NCI-H1048 (cell line): Measurements from ENCODE around the gene XPO1.
"Not testable (repeated sequence)": the region's sequence is repeated elsewhere in the genome, so short reads cannot be mapped to it uniquely, and the experiment has no call there.

Experiments used
- DNase-seq: peaks from one replicate; lab custom pipeline; 2025; lab: John Stamatoyannopoulos, UW

XPO1 gene

DNA sequence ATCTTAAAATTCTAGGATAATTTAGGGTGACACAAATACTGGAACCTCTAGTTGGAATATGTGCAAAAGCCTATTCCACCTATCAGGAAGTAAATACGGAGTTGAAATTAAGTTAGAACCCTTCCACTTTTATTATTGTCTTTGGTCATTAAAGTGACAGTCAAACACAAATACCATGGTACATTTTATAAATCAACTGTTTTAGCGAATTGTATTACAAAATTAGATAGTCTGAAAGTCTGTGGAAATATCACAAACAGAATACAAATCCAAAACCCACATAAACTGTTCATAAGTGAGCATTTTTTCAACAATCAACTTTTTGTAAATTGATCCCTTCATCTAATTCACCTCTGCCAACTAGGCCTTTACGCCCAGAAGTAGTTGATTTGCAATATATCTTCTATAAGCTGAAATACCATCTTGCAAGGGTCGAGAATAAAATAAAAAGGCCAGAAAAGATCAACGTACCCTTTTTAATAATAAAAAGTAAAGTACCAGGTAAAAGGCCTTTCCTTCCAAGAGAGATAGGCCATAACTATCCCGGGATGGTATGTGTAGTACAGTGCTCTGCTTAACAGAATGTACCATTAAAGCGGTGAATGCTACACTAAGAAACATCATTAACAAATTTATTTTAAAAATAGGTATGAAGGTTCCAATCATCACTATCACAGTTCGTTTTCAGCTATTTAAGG, 68.6 kb downstream of the XPO1 start:
- DNase-seq: no peak

DNA sequence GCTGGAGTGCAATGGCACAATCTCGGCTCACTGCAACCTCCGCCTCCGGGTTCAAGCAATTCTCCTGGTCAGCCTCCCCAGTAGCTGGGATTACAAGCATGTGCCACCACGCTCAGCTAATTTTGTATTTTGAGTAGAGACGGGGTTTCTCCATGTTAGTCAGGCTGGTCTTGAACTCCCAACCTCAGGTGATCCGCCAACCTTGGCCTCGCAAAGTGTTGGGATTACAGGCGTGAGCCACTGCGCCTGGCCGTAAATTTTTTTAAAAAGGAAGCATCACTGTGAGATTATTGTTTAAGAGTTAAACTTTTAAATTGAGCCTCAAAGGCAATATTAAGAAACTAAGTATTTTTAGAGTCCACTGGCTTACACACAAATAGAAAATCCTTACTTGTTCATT, 69.9 kb downstream of the XPO1 start:
- DNase-seq: not testable (repeated sequence)

DNA sequence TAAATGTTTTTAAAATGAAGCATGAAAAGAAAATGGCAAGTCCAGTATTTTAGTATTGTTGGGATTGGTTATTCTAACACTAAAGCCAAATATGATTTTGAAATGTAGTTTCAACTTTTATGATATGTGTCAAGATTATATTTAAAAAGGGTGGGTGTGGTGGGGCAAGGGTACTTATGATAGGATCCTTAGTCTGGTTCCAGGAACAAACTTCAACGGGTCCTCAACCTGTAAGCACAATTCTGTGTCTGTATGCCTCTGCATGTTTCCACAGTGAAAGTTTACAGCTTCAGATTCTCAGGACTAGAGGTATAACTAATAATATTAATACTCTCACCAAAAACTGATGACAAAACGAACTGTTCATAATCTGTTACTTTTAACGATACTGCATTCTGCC, 73.1 kb downstream of the XPO1 start:
- no peak for DNase-seq

DNA sequence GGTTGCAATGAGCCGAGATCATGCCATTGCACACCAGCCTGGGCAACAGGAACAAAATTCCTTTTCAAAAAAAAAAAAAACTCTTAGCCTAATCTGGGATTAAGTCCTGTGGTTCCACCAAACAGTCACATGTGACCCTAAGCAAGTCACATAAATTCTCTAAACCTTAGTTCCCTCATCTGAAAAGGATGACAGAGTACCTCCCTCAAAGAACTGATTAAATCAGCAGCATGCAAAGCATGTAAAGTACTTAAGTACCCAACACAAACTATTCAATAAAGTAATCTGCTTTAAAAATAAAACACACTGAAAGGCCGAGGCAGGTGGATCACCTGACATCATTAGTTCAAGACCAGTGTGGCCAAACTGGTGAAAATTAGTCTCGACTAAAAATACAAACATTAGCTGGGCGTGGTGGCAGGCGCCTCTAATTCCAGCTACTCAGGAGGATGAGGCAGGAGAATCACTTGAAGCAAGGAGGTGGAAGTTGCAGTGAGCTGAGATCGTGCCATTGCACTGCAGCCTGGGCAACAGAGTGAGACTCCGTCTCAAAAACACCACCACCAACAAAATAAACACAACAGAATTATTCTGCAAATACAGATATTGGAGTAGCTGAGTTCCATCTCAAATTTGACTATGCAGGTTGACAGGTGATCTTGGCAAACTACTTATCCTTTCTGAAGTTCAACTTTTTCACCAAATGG, 74.2 kb downstream of the XPO1 start:
- DNase-seq: no peak

DNA sequence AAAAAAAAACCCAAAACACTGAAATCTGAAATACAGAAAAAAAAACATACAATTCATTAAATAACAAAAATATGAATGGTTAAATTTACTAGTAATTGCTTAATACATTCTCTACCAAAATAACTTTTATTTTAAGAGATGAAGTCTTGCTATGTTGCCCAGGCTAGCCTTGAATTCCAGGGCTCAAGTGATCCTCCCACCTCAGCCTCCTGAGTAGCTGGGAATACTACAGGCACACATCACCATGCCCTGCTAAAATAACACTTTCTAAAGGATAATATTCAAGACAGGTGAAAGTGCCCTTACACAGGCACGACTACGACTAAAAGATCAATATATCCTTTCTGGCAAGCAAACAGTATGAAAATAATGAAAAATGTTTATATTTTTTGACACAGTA, 76.8 kb downstream of the XPO1 start:
- DNase-seq: no peak

- DNase-seq: no peak
Measured at GRCh38 chr2:61460163-61460562, 78.0 kb downstream of the XPO1 start.

- no peak for DNase-seq
Measured at GRCh38 chr2:61456746-61457420, 81.3 kb downstream of the XPO1 start.

DNA sequence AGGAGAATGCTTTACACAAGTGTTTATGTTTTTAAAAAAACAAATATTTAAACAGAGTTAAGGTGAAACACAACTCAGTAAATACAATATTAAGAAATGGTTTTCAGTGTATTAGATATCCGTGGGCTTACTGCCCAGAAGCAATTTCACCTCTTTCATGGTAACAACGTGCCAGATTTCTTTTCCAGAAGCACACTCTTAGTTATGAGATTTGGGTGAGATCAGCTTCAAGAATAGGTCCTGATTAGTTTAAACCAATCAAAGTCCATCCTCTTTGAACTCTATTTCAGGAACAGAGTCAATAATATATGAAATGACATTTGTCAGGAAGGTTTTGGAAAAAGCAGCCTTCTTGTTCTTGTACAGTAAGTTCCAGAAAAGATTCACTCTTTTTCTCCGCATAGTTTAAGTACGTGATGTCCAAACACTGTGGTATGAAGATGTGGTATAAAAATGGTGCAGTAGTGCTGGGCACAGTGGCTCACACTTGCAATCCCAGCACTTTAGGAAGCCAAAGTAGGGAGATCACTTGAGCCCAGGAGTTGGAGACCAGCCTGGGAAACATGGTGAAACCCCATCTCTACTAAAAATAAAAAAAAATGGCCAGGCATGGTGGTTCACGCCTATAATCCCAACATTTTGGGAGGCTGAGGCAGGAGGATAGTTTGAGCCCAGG, 81.9 kb downstream of the XPO1 start:
- DNase-seq: no peak

DNA sequence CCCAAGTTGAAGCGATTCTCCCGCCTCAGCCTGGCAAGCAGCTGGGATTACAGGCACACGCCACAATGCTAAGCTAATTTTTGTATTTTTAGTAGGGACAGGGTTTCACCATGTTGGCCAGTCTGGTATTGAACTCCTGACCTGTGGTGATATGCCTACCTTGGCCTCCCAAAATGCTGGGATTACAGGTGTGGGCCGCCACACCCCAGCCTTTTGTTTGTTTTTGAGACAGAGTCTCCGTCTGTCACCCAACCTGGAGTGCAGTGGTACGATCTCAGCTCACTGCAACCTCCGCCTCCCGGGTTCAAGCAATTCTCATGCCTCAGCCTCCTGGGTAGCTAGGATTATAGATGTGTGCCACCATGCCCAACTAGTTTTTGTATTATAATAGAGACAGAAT, 83.2 kb downstream of the XPO1 start:
- DNase-seq: not testable (repeated sequence)

DNA sequence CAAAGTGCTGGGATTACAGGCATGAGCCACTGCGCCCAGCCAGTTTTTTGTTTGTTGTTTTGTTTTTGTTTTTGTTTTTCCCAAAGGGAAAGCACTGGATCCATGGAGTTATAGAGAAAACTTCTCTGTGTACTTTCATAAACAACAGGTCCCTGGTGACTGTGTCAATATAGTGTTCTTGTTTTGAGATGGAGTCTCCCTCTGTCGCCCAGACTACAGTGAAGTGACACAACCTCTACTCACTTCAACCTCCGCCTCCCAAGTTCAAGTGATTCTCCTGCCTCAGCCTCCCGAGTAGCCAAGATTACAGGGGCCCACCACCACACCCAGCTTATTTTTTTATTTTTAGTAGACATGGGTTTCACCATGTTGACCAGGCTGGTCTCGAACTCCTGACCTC, 83.8 kb downstream of the XPO1 start:
- no peak for DNase-seq

DNA sequence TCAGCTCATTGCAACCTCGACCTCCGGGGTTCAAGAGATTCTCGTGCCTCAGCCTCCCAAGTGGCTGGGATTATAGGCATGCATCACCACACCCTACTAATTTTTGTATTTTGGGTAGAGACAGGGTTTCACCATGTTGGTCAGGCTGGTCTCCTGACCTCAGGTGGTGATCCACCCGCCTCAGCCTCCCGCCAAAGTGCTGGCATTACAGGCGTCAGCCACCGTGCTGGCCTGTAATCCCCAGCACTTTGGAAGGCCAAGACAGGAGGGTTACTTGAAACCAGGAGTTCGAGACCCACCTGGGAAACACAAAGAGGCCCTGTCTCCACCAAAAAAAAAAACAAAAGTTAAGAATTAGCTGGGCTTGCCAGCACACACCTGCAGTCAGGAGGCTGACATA, 85.8 kb downstream of the XPO1 start:
- no peak for DNase-seq

- DNase-seq: no peak
Measured at GRCh38 chr2:61451178-61451577, 87.0 kb downstream of the XPO1 start.

DNA sequence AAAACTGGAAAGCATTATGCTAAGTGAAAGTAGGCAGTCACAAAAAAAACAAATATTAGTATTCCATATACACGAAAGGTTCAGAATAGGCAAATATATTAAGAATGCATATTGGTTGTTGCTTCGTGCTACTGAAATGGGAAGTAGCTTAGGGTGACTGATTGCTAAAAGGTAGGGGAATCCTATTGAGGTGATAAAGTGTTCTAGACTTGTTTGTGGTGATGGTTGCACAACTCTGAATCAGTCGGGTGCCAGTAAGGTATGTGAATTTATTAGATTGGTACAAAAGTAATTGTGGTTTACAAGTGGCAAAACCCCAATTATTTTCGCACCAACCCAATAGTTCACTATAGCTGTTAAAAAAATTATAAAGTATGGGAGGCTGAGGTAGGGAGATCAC, 88.0 kb downstream of the XPO1 start:
- DNase-seq: no peak

GRCh38 chr2:61448229-61448628, 89.9 kb downstream of the XPO1 start:
- no peak for DNase-seq

GRCh38 chr2:61446971-61447370, 91.2 kb downstream of the XPO1 start:
- not testable (repeated sequence) for DNase-seq

- DNase-seq: no peak
Measured at GRCh38 chr2:61443342-61444041, 94.7 kb downstream of the XPO1 start.

DNA sequence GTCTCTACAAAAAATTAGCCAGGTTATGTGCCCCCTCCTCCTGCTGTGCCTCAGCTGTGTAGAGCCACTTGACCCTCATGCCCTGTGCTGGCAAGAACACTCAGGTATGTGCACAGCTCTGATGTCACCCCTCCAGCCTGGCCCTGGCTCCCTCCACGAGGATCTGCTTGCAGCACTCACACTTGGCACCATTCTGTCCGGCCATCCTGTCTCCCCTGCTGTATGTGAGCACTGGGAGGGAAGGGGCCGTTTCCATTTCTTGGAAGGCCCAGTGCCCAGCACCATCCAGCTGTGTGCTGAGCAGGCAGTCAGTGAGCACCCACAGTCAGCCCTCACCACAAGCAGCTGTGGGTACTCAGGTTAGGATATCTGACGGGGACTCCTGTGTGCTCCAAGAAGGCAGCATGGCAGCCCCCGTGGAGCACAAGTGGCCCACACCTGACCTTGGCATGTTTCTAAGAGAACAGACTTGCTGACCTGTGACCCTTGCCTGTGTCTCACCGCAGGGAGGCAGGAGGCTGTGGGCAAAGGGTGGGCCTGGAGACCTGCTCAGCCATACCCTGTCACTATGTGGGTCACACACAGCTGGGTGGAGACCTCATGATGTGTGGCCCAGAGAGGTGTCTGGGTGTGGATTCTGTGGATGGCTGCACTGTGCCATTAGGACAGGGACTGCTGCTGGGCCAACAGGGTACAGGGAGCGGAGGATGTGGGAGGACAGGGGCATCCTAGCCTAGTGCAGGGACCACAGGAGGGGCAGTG, 98.7 kb downstream of the XPO1 start:
- DNase-seq: no peak

DNA sequence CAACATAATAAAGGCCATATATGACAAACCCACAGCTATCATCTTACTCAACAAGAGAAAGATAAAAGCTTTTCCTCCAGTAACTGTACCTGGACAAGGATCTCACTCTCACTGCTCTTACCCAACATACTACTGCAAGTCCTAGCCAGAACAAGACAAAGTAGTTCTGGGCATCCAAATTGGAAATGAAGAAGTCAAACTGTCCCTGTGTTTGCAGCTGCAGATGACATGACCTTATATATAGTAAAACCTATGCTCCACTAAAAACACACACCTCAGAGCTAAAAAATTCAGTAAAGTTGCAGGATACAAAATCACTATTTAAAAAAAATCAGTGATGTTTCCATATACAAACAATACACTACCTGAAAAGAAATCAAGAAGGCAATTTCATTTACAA, 99.5 kb downstream of the XPO1 start:
- no peak for DNase-seq

GRCh38 chr2:61437170-61437569, 101.0 kb downstream of the XPO1 start:
- DNase-seq: no peak

GRCh38 chr2:61436092-61436491, 102.1 kb downstream of the XPO1 start:
- DNase-seq: no peak

- DNase-seq: no peak
Measured at GRCh38 chr2:61435291-61435690, 102.9 kb downstream of the XPO1 start.
